ENCODE measurements around the gene NFYC.

DNA sequence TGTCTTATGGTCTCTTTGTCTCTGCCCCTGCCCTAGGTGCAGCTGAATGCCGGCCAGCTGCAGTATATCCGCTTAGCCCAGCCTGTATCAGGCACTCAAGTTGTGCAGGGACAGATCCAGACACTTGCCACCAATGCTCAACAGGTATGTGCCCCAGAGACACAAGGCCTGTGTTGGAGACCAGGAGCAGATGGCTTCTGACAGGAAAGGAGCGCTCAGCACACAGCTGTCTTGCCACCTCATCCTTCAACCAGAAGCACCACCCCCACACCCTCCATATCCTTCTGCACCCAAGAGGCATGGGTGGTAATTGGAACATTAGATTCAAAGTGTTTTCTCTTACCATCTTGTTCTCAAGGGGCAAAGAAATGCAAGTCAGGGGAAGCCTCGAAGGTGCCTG, 75.1 kb downstream of the NFYC start:
- no peak for TF ChIP-seq EP300 (IDR thresholded peaks at IDR 0.05)
- TF ChIP-seq, protein P1, sequence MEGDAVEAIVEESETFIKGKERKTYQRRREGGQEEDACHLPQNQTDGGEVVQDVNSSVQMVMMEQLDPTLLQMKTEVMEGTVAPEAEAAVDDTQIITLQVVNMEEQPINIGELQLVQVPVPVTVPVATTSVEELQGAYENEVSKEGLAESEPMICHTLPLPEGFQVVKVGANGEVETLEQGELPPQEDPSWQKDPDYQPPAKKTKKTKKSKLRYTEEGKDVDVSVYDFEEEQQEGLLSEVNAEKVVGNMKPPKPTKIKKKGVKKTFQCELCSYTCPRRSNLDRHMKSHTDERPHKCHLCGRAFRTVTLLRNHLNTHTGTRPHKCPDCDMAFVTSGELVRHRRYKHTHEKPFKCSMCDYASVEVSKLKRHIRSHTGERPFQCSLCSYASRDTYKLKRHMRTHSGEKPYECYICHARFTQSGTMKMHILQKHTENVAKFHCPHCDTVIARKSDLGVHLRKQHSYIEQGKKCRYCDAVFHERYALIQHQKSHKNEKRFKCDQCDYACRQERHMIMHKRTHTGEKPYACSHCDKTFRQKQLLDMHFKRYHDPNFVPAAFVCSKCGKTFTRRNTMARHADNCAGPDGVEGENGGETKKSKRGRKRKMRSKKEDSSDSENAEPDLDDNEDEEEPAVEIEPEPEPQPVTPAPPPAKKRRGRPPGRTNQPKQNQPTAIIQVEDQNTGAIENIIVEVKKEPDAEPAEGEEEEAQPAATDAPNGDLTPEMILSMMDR (IDR thresholded peaks at IDR 0.05) = no peak
